ENCODE results near the gene NAT16. TPM values are rescaled to one million over a fixed set of nuclear protein-coding genes. Genes with fewer than 3 reads are reported as not detected.
"Not testable (repeated sequence)": the region's sequence is repeated elsewhere in the genome, so short reads cannot be mapped to it uniquely, and the experiment has no call there.

Gene NAT16
- total and polyA plus RNA-seq, 7 experiments from 2014 or later = not detected

- H3K27ac Mint-ChIP-seq = no peak overlapping the region
- ChIA-PET CTCF (interaction anchor here (0.8 kb wide), 1 partner anchor 58 kb away, joined by 3 read pairs; no protein-coding TSS in a partner anchor), POLR2A (no interaction called here)
- Histone ChIP-seq H3K27ac (ENCODE audit: low read depth, low read length) (no peak overlapping the region), H3K4me3 (ENCODE audit: low read length) (no peak overlapping the region), H3K9me3 (ENCODE audit: control insufficient read depth in 2 of 3, low read length in 3 of 3) (no peaks in the 10 kb centered on the region), H3K27me3 (ENCODE audit: control insufficient read depth in 2 of 2, insufficient read depth in 2 of 2, low read length in 2 of 2) (no peaks in the 10 kb centered on the region), H3K36me3 (ENCODE audit: control insufficient read depth in 2 of 3, insufficient read depth in 3 of 3, low read length in 3 of 3) (no peaks in the 10 kb centered on the region), H3K4me1 (ENCODE audit: control insufficient read depth in 2 of 2, insufficient read depth in 2 of 2, low read length in 2 of 2) (peaks cover 0 to 4% of the 10 kb centered on the region in 2 donors)
- no peak for ATAC-seq
- peaks cover 0 to 2% (median 0%) of the 10 kb centered on the region in 5 donors for H3K36me3 Mint-ChIP-seq
- no peak for DNase-seq
- peaks cover 0 to 2% (median 0%) of the 10 kb centered on the region in 11 donors for H3K9me3 Mint-ChIP-seq
- H3K4me1 Mint-ChIP-seq = peaks cover 0 to 19% (median 8%) of the 10 kb centered on the region in 7 donors
- intact Hi-C loops (cut with micrococcal nuclease) = no loop called here
- H3K4me3 Mint-ChIP-seq = no peak overlapping the region
- H3K27me3 Mint-ChIP-seq = peaks cover 13 to 50% (median 26%) of the 10 kb centered on the region in 5 donors
Measured at GRCh38 chr7:101134399-101134980, 45.6 kb downstream of the NAT16 start.

GRCh38 chr7:101133621-101134398 is 46.3 kb downstream of the NAT16 start:
- ChIA-PET POLR2A (no interaction called here), CTCF (interaction anchor here (0.6 to 0.8 kb wide), 2 partner anchors 59 to 344 kb away, joined by 3 read pairs; no protein-coding TSS in a partner anchor)
- ATAC-seq = no peak
- H3K36me3 Mint-ChIP-seq = peaks cover 0 to 2% (median 0%) of the 10 kb centered on the region in 5 donors
- H3K27me3 ChIP-seq (ENCODE audit: control insufficient read depth in 2 of 2, insufficient read depth in 2 of 2, low read length in 2 of 2) = no peaks in the 10 kb centered on the region
- intact Hi-C loops (cut with micrococcal nuclease) = no loop called here
- peaks cover 0 to 19% (median 7%) of the 10 kb centered on the region in 7 donors for H3K4me1 Mint-ChIP-seq
- peaks cover 0 to 2% (median 0%) of the 10 kb centered on the region in 11 donors for H3K9me3 Mint-ChIP-seq
- H3K36me3 ChIP-seq (ENCODE audit: control insufficient read depth in 2 of 3, insufficient read depth in 3 of 3, low read length in 3 of 3) = no peaks in the 10 kb centered on the region
- no peak overlapping the region for H3K27ac ChIP-seq (ENCODE audit: low read depth, low read length)
- DNase-seq = no peak
- no peak overlapping the region for H3K4me3 Mint-ChIP-seq
- H3K27me3 Mint-ChIP-seq = peaks cover 13 to 54% (median 26%) of the 10 kb centered on the region in 5 donors
- no peak overlapping the region for H3K27ac Mint-ChIP-seq
- H3K4me1 ChIP-seq (ENCODE audit: control insufficient read depth in 2 of 2, insufficient read depth in 2 of 2, low read length in 2 of 2) = peaks cover 0 to under 1% of the 10 kb centered on the region in 2 donors
- no peak overlapping the region for H3K4me3 ChIP-seq (ENCODE audit: low read length)
- H3K9me3 ChIP-seq (ENCODE audit: control insufficient read depth in 2 of 3, low read length in 3 of 3) = no peaks in the 10 kb centered on the region

GRCh38 chr7:101132626-101133600 is 47.2 kb downstream of the NAT16 start:
- H3K27ac ChIP-seq (ENCODE audit: low read depth, low read length); H3K9me3 ChIP-seq (ENCODE audit: control insufficient read depth in 2 of 3, low read length in 3 of 3); H3K27me3 ChIP-seq (ENCODE audit: control insufficient read depth in 2 of 2, insufficient read depth in 2 of 2, low read length in 2 of 2); DNase-seq; POLR2A ChIA-PET; H3K9me3 Mint-ChIP-seq; CTCF ChIA-PET; ATAC-seq; H3K4me1 ChIP-seq (ENCODE audit: control insufficient read depth in 2 of 2, insufficient read depth in 2 of 2, low read length in 2 of 2); H3K27ac Mint-ChIP-seq; H3K36me3 Mint-ChIP-seq; H3K4me3 Mint-ChIP-seq; H3K36me3 ChIP-seq (ENCODE audit: control insufficient read depth in 2 of 3, insufficient read depth in 3 of 3, low read length in 3 of 3); intact Hi-C loops (cut with micrococcal nuclease); H3K4me3 ChIP-seq (ENCODE audit: low read length): not testable (repeated sequence)
- Mint-ChIP-seq H3K4me1 (peaks cover 0 to 15% (median 1%) of the 10 kb centered on the region in 7 donors), H3K27me3 (peaks cover 12 to 57% (median 29%) of the 10 kb centered on the region in 5 donors)

GRCh38 chr7:101129603-101130117 is 50.4 kb downstream of the NAT16 start:
- H3K27ac ChIP-seq (ENCODE audit: low read depth, low read length) = no peak overlapping the region
- CTCF ChIA-PET = no interaction called here
- peaks cover 6 to 15% of the 10 kb centered on the region in 2 donors for H3K4me1 ChIP-seq (ENCODE audit: control insufficient read depth in 2 of 2, insufficient read depth in 2 of 2, low read length in 2 of 2)
- Mint-ChIP-seq H3K27me3 (peaks cover 33 to 58% (median 48%) of the 10 kb centered on the region in 5 donors), H3K27ac (no peak overlapping the region), H3K36me3 (peaks cover 0 to 3% (median 0%) of the 10 kb centered on the region in 5 donors), H3K4me3 (no peak overlapping the region), H3K4me1 (peaks cover 18 to 34% (median 26%) of the 10 kb centered on the region in 7 donors), H3K9me3 (peaks cover 0 to 2% (median 0%) of the 10 kb centered on the region in 11 donors)
- no peaks in the 10 kb centered on the region for H3K27me3 ChIP-seq (ENCODE audit: control insufficient read depth in 2 of 2, insufficient read depth in 2 of 2, low read length in 2 of 2)
- H3K4me3 ChIP-seq (ENCODE audit: low read length) = no peak overlapping the region
- no peak for DNase-seq
- POLR2A ChIA-PET = no interaction called here
- no peaks in the 10 kb centered on the region for H3K36me3 ChIP-seq (ENCODE audit: control insufficient read depth in 2 of 3, insufficient read depth in 3 of 3, low read length in 3 of 3)
- no peaks in the 10 kb centered on the region for H3K9me3 ChIP-seq (ENCODE audit: control insufficient read depth in 2 of 3, low read length in 3 of 3)
- ATAC-seq = no peak
- intact Hi-C loops (cut with micrococcal nuclease) = no loop called here

- Mint-ChIP-seq H3K27me3 (peaks cover 43 to 55% (median 53%) of the 10 kb centered on the region in 5 donors), H3K9me3 (no peaks in the 10 kb centered on the region), H3K4me3 (no peak overlapping the region), H3K4me1 (peaks cover 22 to 39% (median 30%) of the 10 kb centered on the region in 7 donors), H3K36me3 (peaks cover 0 to 3% (median 0%) of the 10 kb centered on the region in 5 donors), H3K27ac (no peak overlapping the region)
- Histone ChIP-seq H3K9me3 (ENCODE audit: control insufficient read depth in 2 of 3, low read length in 3 of 3) (no peaks in the 10 kb centered on the region), H3K4me3 (ENCODE audit: low read length) (no peak overlapping the region), H3K4me1 (ENCODE audit: control insufficient read depth in 2 of 2, insufficient read depth in 2 of 2, low read length in 2 of 2) (peaks cover 6 to 15% of the 10 kb centered on the region in 2 donors), H3K27ac (ENCODE audit: low read depth, low read length) (no peak overlapping the region), H3K27me3 (ENCODE audit: control insufficient read depth in 2 of 2, insufficient read depth in 2 of 2, low read length in 2 of 2) (no peaks in the 10 kb centered on the region), H3K36me3 (ENCODE audit: control insufficient read depth in 2 of 3, insufficient read depth in 3 of 3, low read length in 3 of 3) (no peaks in the 10 kb centered on the region)
- ChIA-PET CTCF (interaction anchor here (0.8 kb wide), 1 partner anchor 277 kb away, joined by 3 read pairs; no protein-coding TSS in a partner anchor), POLR2A (no interaction called here)
- intact Hi-C loops (cut with micrococcal nuclease) = no loop called here
- ATAC-seq (no peak), DNase-seq (no peak)
Measured at GRCh38 chr7:101128040-101128834, 51.9 kb downstream of the NAT16 start.

Measured in naive thymus-derived CD4-positive, alpha-beta T cell (primary cell).